ENCODE measurements around the gene PIP5K1B.

Gene PIP5K1B

DNA sequence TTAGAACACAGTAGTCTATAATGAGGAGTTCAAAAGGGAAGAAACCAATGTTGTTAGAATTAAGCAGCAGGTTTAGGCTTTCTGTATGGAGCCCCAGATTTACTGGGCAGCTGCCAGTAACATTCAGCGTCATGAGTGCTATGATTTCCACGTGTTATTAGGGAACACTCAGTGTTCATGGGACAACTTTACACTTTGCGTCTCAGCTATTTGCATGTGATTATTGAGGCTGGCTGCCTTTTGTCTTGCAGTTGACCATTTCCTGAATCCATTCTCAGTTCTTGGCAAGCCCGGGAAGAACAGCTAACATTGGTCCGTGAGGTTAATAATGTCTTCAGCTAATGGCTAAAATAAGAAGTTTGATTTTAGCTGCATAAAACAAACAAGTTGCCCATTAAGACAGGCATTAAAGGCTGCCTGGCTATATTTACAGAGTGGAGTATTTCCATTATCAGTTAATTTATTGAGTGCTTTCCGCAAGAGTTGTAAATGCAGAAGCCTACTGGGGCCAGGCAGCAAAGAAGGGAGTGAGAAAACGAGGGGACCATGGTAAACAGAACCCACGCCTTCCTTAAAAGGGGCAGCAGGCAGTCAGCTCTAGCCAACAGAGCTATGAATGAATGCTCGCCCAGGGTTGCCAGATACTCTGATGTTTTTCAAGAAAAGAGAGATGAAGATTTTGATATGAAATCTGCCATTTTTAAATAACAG lies 120.9 kb downstream of the PIP5K1B start:
- DNase-seq = no peak

DNA sequence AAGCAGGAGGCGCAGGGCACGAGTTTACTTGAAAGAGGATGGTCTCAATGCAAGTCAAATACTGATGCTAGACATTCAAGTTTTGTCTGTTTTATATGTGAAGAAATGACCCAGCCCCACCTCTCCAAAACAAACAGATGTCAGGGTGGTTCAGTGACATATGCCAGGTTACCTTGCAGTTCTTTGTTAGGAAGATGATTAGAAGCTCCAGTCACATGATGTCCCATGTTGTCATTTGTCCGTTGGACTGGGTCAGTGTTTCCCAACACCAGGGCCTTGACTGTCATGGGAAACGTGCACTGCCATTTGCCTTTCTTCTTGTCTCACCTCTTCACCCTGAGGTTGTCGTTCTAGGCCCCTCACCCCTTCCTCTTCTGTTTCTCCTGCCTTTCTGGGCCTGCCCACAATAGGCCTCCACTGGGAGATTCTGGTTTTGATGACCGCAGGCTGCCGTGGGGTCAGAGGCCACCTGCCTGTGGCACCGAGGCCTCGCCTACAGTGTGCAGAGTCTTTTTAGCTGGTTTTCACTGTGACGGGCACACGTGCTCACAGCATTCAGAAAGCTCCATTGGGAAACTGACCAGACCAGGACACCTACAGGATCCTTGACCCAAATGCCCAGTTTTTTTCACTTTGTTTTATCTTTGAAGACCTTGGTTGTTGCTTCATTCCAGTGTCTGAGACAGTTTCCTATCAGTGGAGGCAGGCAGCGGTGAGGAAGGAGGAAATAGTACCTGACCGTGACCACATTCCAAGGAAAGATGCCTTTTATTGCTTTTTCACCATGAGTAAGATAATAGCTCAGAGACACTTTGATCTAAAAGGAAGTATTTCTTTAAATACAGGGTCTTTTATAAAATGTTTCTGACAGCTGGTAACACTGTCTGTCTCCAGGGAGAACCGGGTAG lies 123.1 kb downstream of the PIP5K1B start:
- no peak for DNase-seq

DNA sequence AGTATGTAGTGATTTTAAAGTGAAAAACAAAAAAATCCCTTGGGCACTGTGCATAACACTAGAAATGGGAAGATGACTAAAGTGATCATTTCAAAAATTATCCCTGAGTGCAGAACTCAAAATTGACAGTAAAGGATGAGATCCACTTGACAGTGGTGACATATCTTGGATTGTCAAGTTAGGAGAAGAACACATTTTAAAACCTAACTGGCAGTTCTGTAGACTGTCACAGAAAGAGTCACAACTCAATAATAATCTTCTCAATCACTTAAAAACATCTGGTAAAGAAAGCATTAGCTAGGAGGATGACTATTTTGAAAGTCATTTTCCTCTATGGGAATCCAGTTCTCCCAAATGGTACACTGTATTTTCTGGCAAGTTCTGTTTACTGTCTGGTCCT lies 127.1 kb downstream of the PIP5K1B start:
- no peak for DNase-seq

DNA sequence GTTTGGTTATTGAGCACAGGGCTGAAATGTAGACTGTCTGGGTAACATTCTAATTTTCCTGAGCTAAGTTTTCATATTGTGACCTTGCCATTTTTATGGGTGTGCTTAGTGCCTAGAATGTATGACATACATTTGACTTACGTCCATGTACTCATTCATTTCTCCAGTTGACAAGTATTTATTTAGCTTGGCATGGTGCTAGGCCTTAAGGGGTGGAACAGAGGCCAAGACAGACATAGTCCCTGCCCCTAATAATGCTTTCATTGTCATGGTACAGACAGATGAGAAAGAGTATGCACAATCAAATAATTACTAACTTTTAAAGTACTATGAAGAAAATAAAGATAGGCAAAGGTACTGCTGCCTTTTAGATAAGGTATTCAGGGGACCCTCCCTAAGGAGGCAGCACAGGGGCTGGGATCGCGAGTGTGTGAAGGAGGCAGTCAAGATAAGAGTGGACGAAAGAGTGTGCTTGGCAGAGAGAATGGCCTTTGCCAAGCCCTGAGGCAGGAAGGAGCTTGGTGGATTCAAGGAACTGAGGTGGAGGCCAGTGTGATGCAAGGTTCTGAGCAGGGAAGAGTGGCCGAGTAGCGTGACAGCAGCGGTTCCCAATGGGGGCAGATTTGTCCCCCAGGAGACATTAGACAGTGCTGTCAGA lies 128.0 kb downstream of the PIP5K1B start:
- DNase-seq = no peak

DNA sequence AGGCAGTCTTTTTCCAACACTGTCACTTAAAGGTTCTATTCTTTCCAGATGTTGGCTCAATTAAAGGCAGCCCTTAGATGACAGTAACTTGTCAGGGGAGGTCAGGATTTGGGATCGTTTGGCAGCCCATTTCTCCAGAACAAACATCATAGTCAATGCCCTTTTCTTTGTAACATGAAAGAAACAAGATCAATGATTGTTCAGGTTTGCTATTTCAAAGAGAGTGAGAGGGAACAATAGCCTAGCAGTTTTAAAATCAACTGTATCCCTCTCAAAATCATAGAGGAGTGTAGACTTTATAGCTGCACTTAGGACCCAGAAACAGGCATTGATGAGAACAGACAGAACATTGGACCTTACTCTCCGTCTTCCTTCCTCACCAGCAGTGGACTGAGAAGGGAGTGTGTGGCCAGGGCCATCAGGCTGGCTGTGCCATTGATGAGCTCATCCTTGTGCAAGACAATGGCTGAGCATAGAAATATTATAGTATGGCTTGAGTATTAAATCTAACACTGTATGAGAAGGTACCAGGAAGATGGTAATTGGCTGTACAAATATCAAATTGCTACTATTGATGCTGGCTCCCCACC lies 130.0 kb downstream of the PIP5K1B start:
- no peak for DNase-seq

DNA sequence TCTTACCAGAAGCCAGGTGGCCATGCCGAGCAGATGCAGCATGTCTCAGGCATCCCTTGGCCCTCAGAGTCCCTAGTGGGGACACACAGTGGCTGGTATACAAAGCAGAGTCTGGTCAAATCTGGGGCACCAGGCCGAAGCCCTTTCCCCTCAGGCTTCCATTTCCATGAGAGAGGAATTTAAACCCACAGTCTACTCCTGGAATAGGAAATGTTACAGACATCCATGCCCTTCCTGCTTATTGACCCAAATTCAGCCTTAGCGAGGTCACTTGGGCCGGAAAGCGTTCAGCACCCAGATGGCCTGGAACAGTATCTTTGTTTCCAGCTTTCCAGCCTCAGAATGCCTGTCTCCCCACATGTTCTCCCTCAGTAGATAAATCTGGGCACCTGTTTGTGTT lies 131.7 kb downstream of the PIP5K1B start:
- no peak for DNase-seq

DNA sequence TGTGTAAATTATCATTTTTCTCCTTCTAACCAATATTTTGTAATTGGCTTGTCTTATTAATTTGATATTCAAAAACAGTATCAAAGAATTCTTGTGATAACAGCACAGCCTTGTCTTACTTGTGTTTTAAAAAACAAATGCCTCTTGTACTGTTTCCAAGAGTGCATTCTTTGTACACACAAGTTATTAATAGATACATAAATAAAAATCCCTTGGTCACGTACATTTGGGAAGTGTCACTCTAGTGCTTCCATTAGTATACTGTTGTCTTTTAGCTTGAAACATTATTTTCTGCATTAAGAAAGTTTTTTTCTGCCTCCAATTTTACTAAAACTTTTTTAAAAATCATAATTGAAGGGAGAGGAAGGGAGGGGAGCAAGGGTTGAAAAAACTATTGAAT lies 133.2 kb downstream of the PIP5K1B start:
- DNase-seq = no peak

DNA sequence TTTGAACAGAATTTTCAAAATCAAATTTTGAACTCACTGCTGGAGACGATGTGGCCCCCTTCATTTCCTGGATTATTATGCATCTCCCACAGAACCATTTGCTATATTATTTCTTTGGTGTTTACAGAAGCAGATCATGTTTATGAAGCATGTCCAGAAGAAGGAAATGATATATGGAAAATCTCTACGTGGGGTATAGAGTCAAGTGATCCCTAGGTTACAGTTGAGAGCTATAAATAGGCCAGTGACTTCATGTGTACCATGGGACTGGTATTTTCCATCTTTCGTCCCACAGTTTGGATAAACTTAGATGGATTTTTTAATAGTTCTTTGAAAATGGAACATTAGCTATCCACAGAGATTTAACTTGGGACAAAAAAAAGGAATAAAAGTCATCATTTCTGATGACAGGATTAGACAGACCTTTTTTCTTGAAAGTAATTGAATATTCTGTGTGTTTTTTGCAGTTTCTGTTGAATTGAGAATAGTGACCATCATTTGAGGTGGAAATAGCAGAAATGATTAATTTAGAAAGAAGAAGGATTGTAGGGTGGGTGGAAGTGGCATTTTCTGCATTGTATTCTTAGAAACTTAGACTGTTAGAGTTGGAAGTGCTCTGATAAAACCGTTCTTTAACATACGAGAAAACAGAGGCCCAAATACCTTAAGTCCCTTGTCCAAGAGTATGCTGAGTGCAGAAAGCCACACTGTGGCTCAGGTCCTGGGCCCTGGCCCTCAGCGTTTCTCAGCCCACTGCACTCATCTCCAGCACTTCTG lies 136.4 kb downstream of the PIP5K1B start:
- DNase-seq = no peak

DNA sequence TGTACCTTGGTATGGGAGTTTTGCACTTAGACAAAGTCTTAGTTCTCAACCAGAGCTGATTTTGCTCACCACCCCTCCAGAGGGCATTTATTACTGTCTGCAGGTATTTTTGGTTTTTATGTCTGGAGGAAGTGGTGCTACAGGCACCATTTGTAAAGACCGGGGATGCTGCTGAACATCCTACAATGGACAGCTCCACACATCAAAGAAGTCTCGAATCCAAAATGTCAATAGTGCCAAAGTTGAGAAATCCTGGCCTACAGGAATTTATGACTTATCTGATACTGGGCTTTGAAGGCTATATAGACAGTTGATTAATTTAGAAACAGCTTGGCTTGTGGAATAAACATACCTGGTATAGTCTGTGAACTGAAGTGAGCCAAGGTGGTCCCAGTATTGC lies 137.5 kb downstream of the PIP5K1B start:
- DNase-seq = no peak

DNA sequence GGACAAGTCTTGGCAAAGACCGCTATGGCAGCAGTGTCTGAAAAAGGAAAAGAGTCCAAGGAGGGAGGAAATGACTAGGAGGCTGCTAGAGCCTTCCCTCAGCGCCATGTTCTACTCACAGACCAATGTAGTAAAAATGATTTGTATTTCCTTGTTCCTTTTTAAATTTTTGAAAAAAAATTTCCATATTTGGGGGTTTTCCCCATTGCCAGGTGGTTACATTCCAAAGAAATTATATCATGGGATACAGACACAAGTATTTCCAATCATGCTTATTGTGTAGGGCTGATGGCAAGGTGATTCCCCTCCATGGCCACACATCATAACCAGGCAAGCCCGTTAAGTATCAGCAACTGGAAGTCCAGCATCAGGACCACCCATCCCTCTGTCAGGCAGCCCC lies 138.2 kb downstream of the PIP5K1B start:
- no peak for DNase-seq

DNA sequence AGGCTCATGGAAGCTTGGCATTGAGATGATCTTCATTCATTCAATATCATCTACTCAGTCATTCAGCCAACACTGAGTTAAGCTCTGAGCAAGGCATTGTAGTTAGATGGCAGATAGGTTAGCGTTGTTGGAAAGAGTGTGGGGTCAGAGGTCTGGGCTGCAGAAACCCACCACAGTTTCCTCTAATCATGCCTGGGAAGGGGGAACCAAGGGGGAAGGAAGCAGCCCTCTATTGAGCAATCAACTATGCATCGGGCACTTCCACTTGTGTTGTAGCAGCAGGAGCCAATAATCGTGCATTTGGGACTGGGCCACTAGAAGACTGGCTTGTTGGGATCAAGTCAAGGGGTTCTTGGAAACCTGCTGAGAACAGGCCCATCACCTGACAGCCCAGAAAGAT lies 139.1 kb downstream of the PIP5K1B start:
- DNase-seq = no peak

DNA sequence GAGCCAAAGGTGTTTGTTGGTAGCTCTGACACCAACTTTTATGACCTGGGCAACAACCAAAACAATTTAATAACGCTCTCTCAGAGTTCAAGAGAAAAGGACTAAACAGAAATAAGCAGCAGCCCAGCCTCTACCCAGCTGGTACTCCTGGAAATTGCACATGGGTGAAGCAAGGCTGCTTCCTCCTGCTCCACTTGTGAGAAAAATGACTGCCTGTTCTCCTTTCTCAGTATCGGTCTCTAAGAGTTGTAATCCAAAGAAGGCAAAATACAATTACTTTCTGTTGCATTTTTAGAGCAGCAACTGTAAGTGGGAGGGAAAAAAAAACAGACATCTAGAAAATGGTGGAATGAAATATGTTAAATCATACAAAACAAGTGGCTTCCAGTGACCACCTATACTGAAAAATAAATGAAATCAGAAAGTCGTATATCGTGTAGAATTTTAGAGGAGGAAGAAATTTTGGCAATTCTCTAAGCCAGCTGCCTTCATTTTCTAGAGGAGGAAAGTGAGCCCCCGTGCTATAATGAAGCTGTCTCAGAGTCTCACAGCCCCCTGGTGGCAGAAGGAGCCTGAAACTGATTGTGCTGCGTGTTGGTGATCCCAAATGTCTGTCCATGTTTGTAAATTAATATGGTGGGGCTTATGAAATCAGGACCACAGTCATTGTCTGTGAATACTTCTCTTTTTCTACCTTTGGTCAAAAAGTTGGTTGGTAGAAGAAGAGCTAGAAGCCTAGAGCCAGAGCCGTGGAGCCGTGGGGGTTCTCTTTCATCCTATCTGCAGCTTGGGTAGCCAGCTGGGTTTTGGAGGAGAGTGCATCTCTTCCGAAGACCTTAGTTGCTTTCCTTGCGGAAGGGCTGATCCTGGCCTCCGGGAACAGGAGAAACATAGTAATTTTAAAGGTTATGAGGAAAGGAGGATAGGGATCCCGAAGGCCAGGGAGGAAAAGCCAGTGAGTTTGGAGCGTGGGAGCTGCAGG lies 139.9 kb downstream of the PIP5K1B start:
- no peak for DNase-seq

DNA sequence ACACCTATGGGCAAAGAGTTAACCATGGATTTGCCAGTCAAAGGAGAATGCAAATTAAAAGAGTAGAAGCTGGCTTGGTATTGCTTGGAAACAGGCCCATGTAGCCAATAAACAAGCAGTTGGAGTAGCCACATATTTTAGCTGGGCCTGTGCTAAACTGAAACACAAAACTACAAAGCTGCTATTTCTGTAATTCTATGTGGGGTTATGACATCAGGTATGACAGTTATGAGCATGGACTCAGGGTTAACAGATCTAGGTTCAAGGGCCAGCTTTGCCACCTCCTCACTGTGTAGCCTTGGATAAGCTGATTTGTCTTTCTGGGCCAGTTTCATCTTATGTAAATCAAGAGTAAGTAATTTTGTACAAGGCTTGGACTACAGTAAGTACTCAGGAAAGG lies 142.7 kb downstream of the PIP5K1B start:
- DNase-seq = no peak

DNA sequence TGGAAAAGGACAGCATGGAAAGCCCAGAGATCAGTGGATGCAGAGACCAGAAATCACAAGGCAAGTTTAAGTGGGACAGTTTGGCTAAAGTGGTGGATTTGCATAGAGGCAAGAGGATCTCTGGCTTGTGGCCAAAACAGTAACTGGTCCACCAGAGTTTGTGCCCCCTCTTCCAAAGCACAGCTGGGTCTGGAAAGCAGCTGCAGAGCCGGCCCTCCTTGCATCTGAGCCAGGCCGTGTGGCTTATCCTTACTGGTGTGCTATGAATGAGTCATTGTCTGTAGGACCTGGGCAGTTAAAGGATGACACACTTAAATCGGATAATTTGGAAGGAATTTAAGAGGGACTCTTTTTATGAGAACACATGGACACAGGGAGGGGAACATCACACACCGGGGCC lies 146.6 kb downstream of the PIP5K1B start:
- no peak for DNase-seq

DNA sequence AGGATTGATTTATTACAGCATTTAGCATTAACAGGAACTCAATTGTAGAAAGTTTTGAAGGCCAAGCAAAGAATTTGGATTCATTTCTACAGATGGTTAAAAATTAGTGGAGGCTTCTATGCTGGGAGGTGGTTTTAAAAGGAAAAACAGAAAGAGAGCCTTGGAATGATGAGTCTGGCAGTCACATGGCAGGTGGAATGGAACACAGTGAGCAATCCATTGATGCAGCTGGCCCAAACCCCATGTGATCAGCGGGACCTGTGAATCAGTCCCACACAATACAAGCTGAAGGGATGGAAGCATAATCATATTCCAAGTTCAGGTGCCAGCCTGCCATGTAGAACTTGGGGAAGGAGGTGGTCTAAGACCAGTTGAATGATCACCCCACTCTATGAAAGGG lies 147.9 kb downstream of the PIP5K1B start:
- no peak for DNase-seq

DNA sequence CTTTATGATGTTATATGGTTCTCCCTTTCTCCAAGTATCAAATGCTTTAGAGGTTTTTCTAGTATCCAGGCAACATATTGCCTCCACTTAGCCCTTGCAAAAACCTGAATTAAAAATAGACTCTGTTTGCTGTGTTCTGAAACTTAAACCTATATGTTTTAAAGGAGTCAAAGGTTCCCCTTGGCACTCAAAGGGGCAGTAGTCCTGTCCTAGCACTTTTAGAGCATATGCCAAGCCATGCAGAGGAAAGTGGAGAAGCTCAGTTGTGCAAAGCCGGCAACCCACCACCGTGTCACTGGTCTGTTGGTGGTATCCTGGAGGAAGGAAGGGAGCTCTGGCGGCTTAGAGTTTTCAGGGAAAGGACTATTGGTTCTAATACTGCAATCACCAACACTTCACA lies 154.3 kb downstream of the PIP5K1B start:
- DNase-seq = no peak

DNA sequence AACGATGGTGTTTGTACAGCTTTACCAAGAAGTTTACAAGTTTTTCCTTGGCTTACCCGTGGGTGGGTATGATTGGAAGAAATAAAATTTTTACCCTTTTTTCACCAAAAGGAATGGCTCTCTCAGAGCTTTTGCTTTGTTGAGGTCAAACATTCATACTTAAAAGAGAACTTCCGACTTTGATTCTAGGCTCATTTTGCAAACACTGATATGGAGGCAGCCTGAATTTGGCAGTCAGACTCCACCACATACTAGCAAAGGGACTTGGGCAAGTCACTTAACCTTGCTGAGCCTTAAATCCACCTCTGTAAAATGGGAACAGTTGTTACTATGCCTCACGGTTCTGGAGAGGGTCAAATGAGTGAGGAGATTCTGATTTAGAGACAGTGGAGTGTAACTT lies 155.4 kb downstream of the PIP5K1B start:
- DNase-seq = no peak

DNA sequence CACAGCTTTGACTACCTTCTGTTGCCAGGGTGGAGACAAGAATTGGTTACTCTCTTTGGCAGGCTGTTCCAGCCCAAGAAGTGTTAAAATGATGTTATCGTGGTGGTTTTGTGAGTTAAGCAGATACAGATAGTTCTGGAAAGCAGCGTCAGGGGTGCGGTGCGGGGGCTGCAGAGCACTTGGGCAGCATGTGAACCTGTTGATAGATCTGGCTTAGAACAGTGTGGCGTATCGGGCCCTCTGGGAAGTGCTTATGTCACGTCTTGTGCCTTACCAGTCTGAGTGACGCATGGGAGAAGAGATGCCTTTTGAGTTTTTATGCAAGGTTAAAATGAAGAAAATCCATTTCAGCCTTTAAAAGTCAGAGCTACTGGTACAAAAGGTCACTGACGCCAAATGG lies 156.4 kb downstream of the PIP5K1B start:
- DNase-seq = no peak

DNA sequence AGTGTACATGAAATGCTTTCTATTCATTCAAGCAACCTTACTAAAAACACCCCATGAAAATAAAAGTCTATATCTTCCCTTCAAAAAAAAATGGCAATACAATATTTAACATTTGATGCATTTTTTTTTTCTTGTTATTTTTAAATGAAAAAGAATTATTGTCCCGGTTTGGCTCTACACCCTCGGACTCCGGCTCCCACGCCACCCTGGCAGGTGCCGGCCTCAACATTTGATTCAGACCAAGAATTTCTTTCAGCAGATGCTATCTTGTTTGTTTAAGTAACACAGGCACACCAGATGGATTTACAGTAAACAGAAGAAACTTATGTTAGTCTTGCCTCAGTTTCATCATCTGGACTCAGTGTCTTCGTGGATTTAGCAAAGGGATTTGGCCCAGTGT lies 162.0 kb downstream of the PIP5K1B start:
- no peak for DNase-seq

DNA sequence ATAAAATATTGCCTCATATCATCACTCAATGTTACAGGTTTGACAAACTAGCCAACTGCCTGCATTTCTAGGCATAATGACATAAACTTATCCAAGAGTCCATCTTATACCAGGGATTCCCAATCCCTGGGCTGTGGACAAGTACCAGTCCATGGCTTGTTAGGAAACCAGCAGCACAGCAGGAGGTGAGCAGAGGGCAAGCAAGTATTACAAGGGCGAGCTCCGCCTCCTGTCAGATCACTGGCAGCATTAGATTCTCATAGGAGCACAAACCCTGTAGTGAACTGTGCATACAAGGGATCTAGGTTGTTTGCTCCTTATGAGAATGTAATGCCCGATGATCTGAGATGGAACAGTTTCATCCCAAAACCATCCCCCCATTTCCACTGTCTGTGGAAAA lies 164.0 kb downstream of the PIP5K1B start:
- no peak for DNase-seq

DNA sequence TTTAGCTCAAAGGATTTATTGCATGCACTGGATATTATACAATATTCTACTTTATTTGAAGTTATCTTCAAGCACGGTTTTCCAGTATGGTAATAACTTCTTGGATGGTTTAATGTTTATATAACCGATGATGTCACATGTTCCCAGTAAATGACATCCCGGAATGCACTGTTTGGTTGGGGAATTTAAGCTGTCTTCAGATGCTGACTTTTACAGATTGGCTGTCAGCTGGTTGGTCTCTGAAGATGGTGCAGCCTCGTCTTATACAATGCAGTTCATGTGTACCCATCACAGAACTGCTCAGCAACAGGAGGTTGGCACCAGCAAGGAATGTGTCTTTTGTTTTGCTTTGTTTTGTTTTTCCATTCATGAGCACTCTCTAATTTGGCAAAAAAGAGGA lies 165.0 kb downstream of the PIP5K1B start:
- DNase-seq = no peak
